GM18867 (cell line): ENCODE results near the gene SUPT3H.

Experiments used
- ATAC-seq: cut with Tn5 transposase; IDR thresholded peaks from one replicate; pipeline ENCODE4 v1.9.1; 2021; ENCODE audit warnings: mild to moderate bottlenecking, moderate library complexity; ENCODE audit not compliant: unreplicated experiment

Gene SUPT3H

GRCh38 chr6:45265246-45265645 is 112.5 kb downstream of the SUPT3H start:
- no peak for ATAC-seq

- ATAC-seq, result no peak
Measured at GRCh38 chr6:45260696-45261095, 117.0 kb downstream of the SUPT3H start.

DNA sequence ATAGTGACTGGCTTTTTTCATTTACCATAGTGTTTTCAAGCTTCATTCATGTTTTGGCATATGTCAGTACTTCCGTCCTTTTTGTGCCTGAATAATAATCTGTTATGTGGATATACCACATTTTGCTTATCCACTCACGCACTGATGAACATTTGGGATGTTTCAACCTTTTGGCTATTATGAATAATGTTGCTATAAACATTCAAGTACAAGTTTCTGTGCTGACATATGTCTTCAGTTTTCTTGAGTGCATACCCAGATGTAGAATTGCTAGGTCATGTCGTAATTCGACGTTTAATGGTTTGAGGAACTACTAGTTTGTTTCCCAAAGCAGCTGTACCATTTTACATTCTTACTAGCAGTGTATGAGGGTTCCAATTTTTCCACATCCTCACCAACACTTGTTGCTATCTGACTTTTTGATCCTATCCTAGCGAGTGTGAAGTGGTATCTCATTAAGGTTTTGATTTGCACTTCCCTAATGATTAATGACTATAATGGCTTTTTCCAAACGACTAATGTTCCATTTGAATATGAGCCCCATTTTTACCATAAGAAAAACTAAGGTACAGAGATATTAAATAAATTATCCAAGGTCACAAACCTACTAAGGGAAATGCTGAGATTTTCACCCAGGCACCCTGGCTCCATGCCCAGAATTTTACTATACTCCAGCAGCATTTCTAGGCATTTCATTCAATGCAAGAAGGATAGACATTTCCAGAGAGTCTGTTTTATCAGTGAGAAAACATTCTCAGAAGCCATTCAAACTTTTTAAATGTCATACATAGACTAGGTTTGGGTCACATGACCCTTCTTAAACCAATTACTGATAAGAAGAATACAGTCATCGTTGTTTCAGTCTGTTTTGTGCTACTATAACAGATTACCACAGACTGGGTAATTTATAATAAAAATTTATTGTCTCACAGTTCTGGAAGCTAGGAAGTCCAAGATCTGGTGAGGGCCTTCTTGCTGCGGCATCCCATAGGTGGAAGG is 120.7 kb downstream of the SUPT3H start:
- ATAC-seq, result no peak

- ATAC-seq, result no peak
Measured at GRCh38 chr6:45255434-45255833, 122.3 kb downstream of the SUPT3H start.

- ATAC-seq, result no peak
Measured at GRCh38 chr6:45254253-45254652, 123.5 kb downstream of the SUPT3H start.

GRCh38 chr6:45253453-45253852 is 124.3 kb downstream of the SUPT3H start:
- no peak for ATAC-seq

- no peak for ATAC-seq
Measured at GRCh38 chr6:45231660-45232059, 146.1 kb downstream of the SUPT3H start.

GRCh38 chr6:45229416-45229815 is 148.3 kb downstream of the SUPT3H start:
- no peak for ATAC-seq

DNA sequence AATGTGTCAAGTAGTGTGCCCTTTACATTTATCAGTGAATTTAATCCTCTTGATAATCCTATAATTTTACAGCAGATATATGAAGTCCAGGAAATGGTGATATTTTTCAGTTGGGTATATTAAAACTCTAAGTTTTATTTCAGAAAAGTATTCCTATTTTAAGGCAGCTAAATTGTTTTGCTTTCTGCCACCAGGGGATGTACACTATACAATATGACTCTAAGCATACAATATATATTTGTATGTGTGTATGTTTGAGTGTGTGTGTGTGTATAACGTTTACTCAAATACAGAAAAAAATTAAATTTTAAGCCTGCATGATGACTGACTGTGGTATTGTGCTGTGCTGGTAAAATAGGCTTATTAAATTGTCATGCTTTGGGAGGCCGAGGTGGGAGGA is 151.7 kb downstream of the SUPT3H start:
- ATAC-seq, result no peak

GRCh38 chr6:45222380-45222779 is 155.4 kb downstream of the SUPT3H start:
- no peak for ATAC-seq

- no peak for ATAC-seq
Measured at GRCh38 chr6:45215759-45216158, 162.0 kb downstream of the SUPT3H start.

GRCh38 chr6:45212976-45213375 is 164.8 kb downstream of the SUPT3H start:
- ATAC-seq, result no peak

- no peak for ATAC-seq
Measured at GRCh38 chr6:45209762-45210161, 168.0 kb downstream of the SUPT3H start.

GRCh38 chr6:45206793-45207492 is 170.8 kb downstream of the SUPT3H start:
- ATAC-seq, result no peak

GRCh38 chr6:45201484-45201883 is 176.2 kb downstream of the SUPT3H start:
- ATAC-seq, result no peak

GRCh38 chr6:45200510-45200909 is 177.2 kb downstream of the SUPT3H start:
- ATAC-seq, result no peak

- ATAC-seq, result no peak
Measured at GRCh38 chr6:45199554-45199953, 178.2 kb downstream of the SUPT3H start.

GRCh38 chr6:45196121-45196520 is 181.6 kb downstream of the SUPT3H start:
- ATAC-seq, result no peak

DNA sequence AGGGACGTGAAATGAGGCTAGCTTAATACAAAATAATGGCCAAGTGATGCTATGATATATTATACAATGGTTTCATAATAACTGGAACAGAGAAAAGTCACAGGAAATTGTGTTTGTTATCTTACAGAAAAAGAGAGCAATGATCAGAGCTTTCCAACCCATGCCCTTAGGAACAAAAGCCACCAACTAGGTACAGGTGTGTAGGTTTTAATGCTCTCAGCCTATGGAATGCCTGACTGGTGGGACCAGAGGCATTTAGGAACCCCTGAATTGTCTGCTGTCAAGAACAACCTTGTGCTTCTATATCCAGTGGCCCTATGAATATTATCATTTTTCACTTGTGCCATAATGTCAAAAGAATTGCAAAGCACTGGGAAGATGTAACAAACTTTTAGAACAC is 182.6 kb downstream of the SUPT3H start:
- ATAC-seq, result no peak

GRCh38 chr6:45192556-45192955 is 185.2 kb downstream of the SUPT3H start:
- no peak for ATAC-seq

DNA sequence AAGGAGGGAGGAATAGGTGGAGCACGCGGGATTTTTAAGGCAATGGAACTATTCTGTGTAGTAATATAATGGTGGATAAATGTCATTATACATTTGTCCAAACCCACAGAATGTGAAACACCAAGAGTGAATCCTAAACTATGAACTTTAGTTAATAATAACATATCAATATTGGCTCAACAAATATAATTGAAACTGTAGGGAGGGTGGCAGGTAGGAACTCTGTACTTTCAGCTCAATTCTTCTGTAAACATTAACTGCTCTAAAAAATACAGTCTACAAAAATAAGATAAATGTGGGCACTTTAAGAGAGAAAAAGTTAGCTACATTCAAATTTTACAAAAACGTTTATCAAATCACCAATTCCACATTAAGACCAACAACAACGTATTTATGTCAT is 186.3 kb downstream of the SUPT3H start:
- ATAC-seq, result no peak

GRCh38 chr6:45187836-45188235 is 189.9 kb downstream of the SUPT3H start:
- no peak for ATAC-seq
